IMR-90 (cell line): ENCODE results near the gene ZEB2. TPM values are rescaled to one million over a fixed set of nuclear protein-coding genes. Genes with fewer than 3 reads are reported as not detected.
A peak's percentile ranks its signal among the peaks of the same experiment; 100 is the strongest.

ENCODE experiments used
- ATAC-seq: fragments of 200-7000 bp; cut with Tn5 transposase; 2 replicates; pipeline ENCODE4 v1.9.1; 2020; ENCODE audit warnings: low read depth, mild to moderate bottlenecking, moderate library complexity
- BruUV-seq: library from RNA; stranded (reverse); fragments of 400-500 nt; replicated peaks from 2 replicates; lab custom pipeline; 2021; lab: Mats Ljungman, UMichigan
- CTCF ChIA-PET: fragments of 300-600 bp; formaldehyde crosslinking; extraction: SDS; loops from one replicate; lab custom pipeline; 2021; ENCODE audit warnings: antibody characterized with exemption; lab: Yijun Ruan, JAX
- POLR2A ChIA-PET: fragments of 300-600 bp; sonication (Branson Sonifier 250); formaldehyde crosslinking; loops from one replicate; lab custom pipeline; 2022; ENCODE audit warnings: antibody characterized with exemption; ENCODE audit not compliant: unreplicated experiment; lab: Charles Lee
- DNase-seq: peaks from one replicate; pipeline ENCODE4 v3.0.0; 2013
- H2AFZ ChIP-seq: replicated peaks from 2 replicates; pipeline ENCODE3; 2013; ENCODE audit warnings: low read length, mild to moderate bottlenecking; ENCODE audit not compliant: poor library complexity
- H2AK5ac ChIP-seq: 2 replicates; pipeline ENCODE4 v1.6.1; 2013; ENCODE audit warnings: low read depth, low read length, inconsistent platforms
- H2AK9ac ChIP-seq: replicated peaks from 2 replicates; pipeline ENCODE3; 2013; ENCODE audit warnings: mild to moderate bottlenecking, low read depth, low read length, moderate library complexity; ENCODE audit not compliant: poor library complexity
- H2BK120ac ChIP-seq: 2 replicates; pipeline ENCODE4 v1.6.1; 2013; ENCODE audit warnings: low read depth, low read length, inconsistent platforms
- H2BK15ac ChIP-seq: 3 replicates; pipeline ENCODE4 v1.6.1; 2013; ENCODE audit warnings: low read depth, low read length, inconsistent platforms
- H2BK20ac ChIP-seq: 2 replicates; pipeline ENCODE4 v1.6.1; 2013; ENCODE audit warnings: low read depth, mild to moderate bottlenecking, inconsistent platforms, low read length, moderate library complexity
- H2BK5ac ChIP-seq: 2 replicates; pipeline ENCODE4 v1.6.1; 2013; ENCODE audit warnings: mild to moderate bottlenecking, low read depth, low read length, inconsistent platforms; ENCODE audit not compliant: poor library complexity, severe bottlenecking
- H3K14ac ChIP-seq: replicated peaks from 2 replicates; pipeline ENCODE4 v1.6.1; 2013; ENCODE audit warnings: low read depth, low read length, inconsistent platforms
- H3K18ac ChIP-seq: 2 replicates; pipeline ENCODE4 v1.6.1; 2013; ENCODE audit warnings: low read depth, low read length, control low read depth
- H3K23ac ChIP-seq: 2 replicates; pipeline ENCODE4 v1.6.1; 2013; ENCODE audit warnings: low read depth, low read length, inconsistent platforms
- H3K27ac ChIP-seq: 2 replicates; pipeline ENCODE4 v1.5.1; 2013; ENCODE audit warnings: mild to moderate bottlenecking, control low read depth, low read length; ENCODE audit not compliant: insufficient read depth
- H3K27me3 ChIP-seq: 2 replicates; pipeline ENCODE4 v1.6.1; 2013; ENCODE audit warnings: low read length; ENCODE audit not compliant: control insufficient read depth, insufficient read depth
- H3K36me3 ChIP-seq: 2 replicates; pipeline ENCODE4 v1.6.1; 2013; ENCODE audit warnings: low read length, mixed read lengths; ENCODE audit not compliant: control insufficient read depth, insufficient read depth
- H3K4ac ChIP-seq: 2 replicates; pipeline ENCODE4 v1.6.1; 2013; ENCODE audit warnings: low read depth, low read length, inconsistent platforms
- H3K4me1 ChIP-seq: 2 replicates; pipeline ENCODE4 v1.6.1; 2013; ENCODE audit warnings: low read length, mixed read lengths; ENCODE audit not compliant: control insufficient read depth, insufficient read depth
- H3K4me2 ChIP-seq: 2 replicates; pipeline ENCODE4 v1.6.1; 2013; ENCODE audit warnings: low read depth, mild to moderate bottlenecking, control low read depth, low read length, moderate library complexity
- H3K4me3 ChIP-seq: 2 replicates; pipeline ENCODE4 v1.5.1; 2013; ENCODE audit warnings: low read depth, mild to moderate bottlenecking, control low read depth, low read length, moderate library complexity; ENCODE audit not compliant: insufficient read depth
- H3K56ac ChIP-seq: 2 replicates; pipeline ENCODE4 v1.6.1; 2013; ENCODE audit warnings: low read length, inconsistent platforms; ENCODE audit not compliant: insufficient read depth; ENCODE audit errors: extremely low read depth
- H3K79me1 ChIP-seq, 2 experiments: 2 replicates each; pipeline ENCODE4 v1.6.1; 2013; ENCODE audit warnings: low read length in 2 of 2, inconsistent platforms in 1 of 2, low read depth in 1 of 2
- H3K9ac ChIP-seq: 2 replicates; pipeline ENCODE4 v1.6.1; 2013; ENCODE audit warnings: low read depth, low read length, control low read depth
- H3K9me1 ChIP-seq: 2 replicates; pipeline ENCODE4 v1.6.1; 2013; ENCODE audit warnings: low read length, inconsistent platforms; ENCODE audit not compliant: insufficient read depth
- H3K9me3 ChIP-seq: 2 replicates; pipeline ENCODE4 v1.6.1; 2013; ENCODE audit warnings: low read length; ENCODE audit not compliant: control insufficient read depth, insufficient read depth
- H4K20me1 ChIP-seq: 2 replicates; pipeline ENCODE4 v1.6.1; 2013; ENCODE audit warnings: low read length, inconsistent platforms; ENCODE audit not compliant: insufficient read depth
- H4K5ac ChIP-seq: 2 replicates; pipeline ENCODE4 v1.6.1; 2013; ENCODE audit warnings: mild to moderate bottlenecking, low read depth, low read length, control low read depth
- H4K8ac ChIP-seq, 2 experiments: 2 replicates each; pipeline ENCODE4 v1.6.1; 2013; ENCODE audit warnings: low read depth in 2 of 2, low read length in 2 of 2, control low read depth in 1 of 2, inconsistent platforms in 1 of 2
- H4K91ac ChIP-seq: 2 replicates; pipeline ENCODE4 v1.6.1; 2013; ENCODE audit warnings: low read depth, low read length, inconsistent platforms; ENCODE audit not compliant: insufficient read depth
- BHLHE40 ChIP-seq: fragments of 150-350 bp; IDR thresholded peaks from 2 replicates; pipeline ENCODE4 v1.6.1; 2016; ENCODE audit warnings: mild to moderate bottlenecking, low read depth, low read length
- CEBPB ChIP-seq: IDR thresholded peaks from 2 replicates; pipeline ENCODE4 v1.6.1; 2012; ENCODE audit warnings: low read depth, low read length, improper control_type of control experiment
- CHD1 ChIP-seq: IDR thresholded peaks from 2 replicates; pipeline ENCODE4 v1.6.1; 2012; ENCODE audit warnings: low read depth, low read length, improper control_type of control experiment
- CTCF ChIP-seq: conservative IDR thresholded peaks from 2 replicates; pipeline ENCODE4 v1.5.1; 2012; ENCODE audit warnings: mild to moderate bottlenecking, low read depth, low read length, improper control_type of control experiment
- ELK1 ChIP-seq: fragments of 150-350 bp; IDR thresholded peaks from 2 replicates; pipeline ENCODE4 v1.6.1; 2016; ENCODE audit warnings: low read depth, mild to moderate bottlenecking, low read length, moderate library complexity, borderline replicate concordance
- FOS ChIP-seq: fragments of 150-350 bp; IDR thresholded peaks from 2 replicates; pipeline ENCODE4 v1.6.1; 2016; ENCODE audit warnings: low read depth, low read length
- MAFK ChIP-seq: IDR thresholded peaks from 2 replicates; pipeline ENCODE4 v1.6.1; 2012; ENCODE audit warnings: low read depth, low read length, improper control_type of control experiment
- MAZ ChIP-seq: IDR thresholded peaks from 2 replicates; pipeline ENCODE4 v1.6.1; 2012; ENCODE audit warnings: low read depth, mild to moderate bottlenecking, low read length, improper control_type of control experiment, moderate library complexity, borderline replicate concordance
- MXI1 ChIP-seq: IDR thresholded peaks from 2 replicates; pipeline ENCODE4 v1.6.1; 2012; ENCODE audit warnings: low read depth, mild to moderate bottlenecking, low read length, moderate library complexity, borderline replicate concordance
- RAD21 ChIP-seq: IDR thresholded peaks from 2 replicates; pipeline ENCODE4 v1.6.1; 2012; ENCODE audit warnings: low read length, improper control_type of control experiment
- SMC3 ChIP-seq: fragments of 150-350 bp; IDR thresholded peaks from 2 replicates; pipeline ENCODE4 v1.6.1; 2016; ENCODE audit warnings: low read depth, mild to moderate bottlenecking, antibody characterized with exemption, low read length, moderate library complexity
- USF2 ChIP-seq: fragments of 150-350 bp; IDR thresholded peaks from 2 replicates; pipeline ENCODE4 v1.6.1; 2017; ENCODE audit warnings: mild to moderate bottlenecking, antibody characterized with exemption, low read length, low read depth
- WGBS, 2 experiments: methylation state at CpG; one replicate each; pipeline versions ENCODE4 v1.1.5 to v1.1.7; 2013; ENCODE audit warnings: missing lambda C conversion rate in 2 of 2; ENCODE audit not compliant: insufficient read length in 1 of 2; ENCODE audit errors: extremely low coverage in 2 of 2; 5-methylcytosine and 5-hydroxymethylcytosine counted together
- dilution Hi-C: fragments of 300-500 bp; cut with HindIII; formaldehyde crosslinking; loops from one replicate; pipeline ENCODE4 v1.14.3; 2018; ENCODE audit warnings: low sequenced_read_pairs; ENCODE audit not compliant: unreplicated experiment
- in situ Hi-C: fragments of 300-500 bp; cut with MboI; formaldehyde crosslinking; loops from 3 replicates; pipeline ENCODE4 v1.14.3; 2019; ENCODE audit warnings: low sequenced_read_pairs, inconsistent platforms, mixed read lengths
- intact Hi-C: fragments of 100-400 bp; cut with micrococcal nuclease; formaldehyde crosslinking; loops from 2 replicates; pipeline ENCODE4 v1.10.0; 2022
- polyA plus RNA-seq, 3 experiments: library from polyadenylated mRNA; depleted of rRNA; stranded (reverse); fragments of >200 nt; gene quantifications; 2 replicates each; pipeline ENCODE4 v1.2.3, GENCODE V29; 2012; ENCODE audit warnings: low replicate concordance in 1 of 3
- total RNA-seq: library from RNA; depleted of rRNA; stranded (reverse); fragments of >200 nt; gene quantifications from 2 replicates; pipeline ENCODE4 v1.2.3, GENCODE V29; 2012

The ZEB2 gene
- total and polyA plus RNA-seq, 2 of the 4 experiments (the other 2 are of a cell fraction), result 22.4 to 50.9 TPM

GRCh38 chr2:144379851-144380311, 140.0 kb downstream of the ZEB2 start:
- Histone ChIP-seq H2AK5ac (0 out of 2 replicates have a peak overlapping the region, but pooled peaks have one; percentile 62), H4K20me1 (no peaks in the 10 kb centered on the region), H3K36me3 (no peaks in the 10 kb centered on the region), H2AFZ (peak overlapping the region; percentile 3), H3K9ac (no peak overlapping the region), H4K5ac (no peak overlapping the region), H2BK20ac (no peak overlapping the region), H3K56ac (no peak overlapping the region; the same call in 1 of the 2 replicates), H2BK120ac (0 out of 2 replicates have a peak overlapping the region, but pooled peaks have one; percentile 25), H3K79me1 (no peaks in the 10 kb centered on the region), H3K4me1 (peaks cover 7% of the 10 kb centered on the region), H3K9me3 (no peaks in the 10 kb centered on the region), H3K27ac (no peak overlapping the region), H2BK5ac (no peak overlapping the region), H4K8ac (peak overlapping the region in 1 of 2 experiments; percentile 50; a peak in 1 of 4 replicates), H2BK15ac (no peak overlapping the region), H3K9me1 (peaks cover 2% of the 10 kb centered on the region; the same call in 1 of the 2 replicates), H2AK9ac (no peak overlapping the region), H3K18ac (peak overlapping the region; percentile 9; the same call in 1 of the 2 replicates), H3K14ac (no peak overlapping the region), H3K27me3 (no peaks in the 10 kb centered on the region), H3K4me2 (peak overlapping the region; percentile 51), H4K91ac (no peak overlapping the region), H3K23ac (no peak overlapping the region), H3K4ac (no peak overlapping the region), H3K4me3 (no peak overlapping the region)
- ChIA-PET POLR2A (no interaction called here), CTCF (no interaction called here)
- DNase-seq (no peak), ATAC-seq (peak; percentile 28; the same call in 1 of the 2 replicates)
- intact Hi-C loops, result no loop called here
- in situ Hi-C loops, result no loop called here
- 80% methylated on average over 1 of the region's 11 CpGs; no CpG with 5 or more reads in 1 of the 2 experiments for WGBS, 2 experiments
- TF ChIP-seq MXI1, result no peak
- TF ChIP-seq CEBPB, result no peak
- no peak for TF ChIP-seq SMC3
- no peak for TF ChIP-seq RAD21
- no peak for TF ChIP-seq CHD1
- no peak for TF ChIP-seq BHLHE40
- no peak for TF ChIP-seq USF2
- no peak for TF ChIP-seq CTCF
- no peak for TF ChIP-seq FOS
- TF ChIP-seq MAFK, result no peak
- TF ChIP-seq ELK1, result no peak
- no peak for TF ChIP-seq MAZ
- dilution Hi-C loops, result no loop called here
- no TSS peak for BruUV-seq
